ENCODE measurements around the gene DAB2IP.

- TF ChIP-seq CTCF (IDR thresholded peaks at IDR 0.05; ENCODE audit: low read length) (no peak), EZH2 (IDR thresholded peaks at IDR 0.05; ENCODE audit: borderline replicate concordance, low read length) (no peak)
These were observed 32.2 kb downstream of the DAB2IP start for GRCh38 chr9:121683652-121684051.

All from OCI-LY1 (cell line).